Large intestine (tissue), 3 donors: ENCODE measurements around the gene AJM1. TPM values are rescaled to one million over a fixed set of nuclear protein-coding genes. Genes with fewer than 3 reads are reported as not detected.

Experiments
- DNase-seq, 2 donors: peaks; one replicate each; pipeline versions ENCODE4 v3.0.0 to v3.0.0-alpha.2; 2013
- H3K27ac ChIP-seq: one replicate; pipeline ENCODE4 v1.5.1; 2013; ENCODE audit warnings: low read length
- H3K27me3 ChIP-seq: 2 replicates; pipeline ENCODE4 v1.6.1; 2013; ENCODE audit warnings: low read length; ENCODE audit not compliant: control insufficient read depth, insufficient read depth
- H3K36me3 ChIP-seq: 2 replicates; pipeline ENCODE4 v1.6.1; 2013; ENCODE audit warnings: low read length; ENCODE audit not compliant: control insufficient read depth, insufficient read depth
- H3K4me1 ChIP-seq: one replicate; pipeline ENCODE4 v1.6.1; 2013; ENCODE audit warnings: low read length; ENCODE audit not compliant: control insufficient read depth, insufficient read depth
- H3K4me3 ChIP-seq: one replicate; pipeline ENCODE4 v1.5.1; 2013; ENCODE audit warnings: low read length
- H3K9me3 ChIP-seq: one replicate; pipeline ENCODE4 v1.6.1; 2013; ENCODE audit warnings: mild to moderate bottlenecking, low read depth, low read length, moderate library complexity; ENCODE audit not compliant: control insufficient read depth
- WGBS: methylation state at CpG from one replicate; pipeline ENCODE4 v1.1.5; 2013; ENCODE audit warnings: low lambda C conversion rate; ENCODE audit not compliant: insufficient coverage; 5-methylcytosine and 5-hydroxymethylcytosine counted together
- polyA plus RNA-seq: library from polyadenylated mRNA; unstranded; fragments of 120-200 nt; gene quantifications from one replicate; pipeline ENCODE4 v1.2.1, GENCODE V29; 2013

Gene AJM1
- polyA plus RNA-seq, 1 donor, result 10.4 TPM

GRCh38 chr9:136825295-136826187, 16.7 kb upstream of the AJM1 start:
- no peaks in the 10 kb centered on the region for H3K27me3 ChIP-seq
- no peak overlapping the region for H3K4me3 ChIP-seq
- H3K4me1 ChIP-seq, result no peaks in the 10 kb centered on the region
- no CpG with 5 or more reads among the region's 44 CpGs for WGBS
- H3K36me3 ChIP-seq, result peaks cover 79% of the 10 kb centered on the region
- no peak overlapping the region for H3K27ac ChIP-seq
- no peaks in the 10 kb centered on the region for H3K9me3 ChIP-seq
- DNase-seq, result no peak

- whole genome bisulfite sequencing, result no CpG with 5 or more reads among the region's 17 CpGs
- peaks cover 81% of the 10 kb centered on the region for H3K36me3 ChIP-seq
These were observed 16.1 kb upstream of the AJM1 start for GRCh38 chr9:136826188-136826541.

GRCh38 chr9:136826703-136827582, 15.3 kb upstream of the AJM1 start:
- no peak overlapping the region for H3K27ac ChIP-seq
- WGBS, result no CpG with 5 or more reads among the region's 24 CpGs
- peaks cover 89% of the 10 kb centered on the region for H3K36me3 ChIP-seq
- DNase-seq, result no peak
- H3K4me1 ChIP-seq, result no peaks in the 10 kb centered on the region
- no peaks in the 10 kb centered on the region for H3K9me3 ChIP-seq
- H3K27me3 ChIP-seq, result no peaks in the 10 kb centered on the region
- no peak overlapping the region for H3K4me3 ChIP-seq

More at GRCh38 chr9:136826188-136826541, 16.1 kb upstream of the AJM1 start:
- no peaks in the 10 kb centered on the region for H3K4me1 ChIP-seq
- no peak for DNase-seq
- H3K27me3 ChIP-seq, result no peaks in the 10 kb centered on the region
- H3K9me3 ChIP-seq, result no peaks in the 10 kb centered on the region
- H3K27ac ChIP-seq, result no peak overlapping the region
- H3K4me3 ChIP-seq, result no peak overlapping the region

GRCh38 chr9:136827794-136828473, 14.3 kb upstream of the AJM1 start:
- Histone ChIP-seq H3K27ac (no peak overlapping the region), H3K4me3 (no peak overlapping the region), H3K27me3 (no peaks in the 10 kb centered on the region), H3K4me1 (no peaks in the 10 kb centered on the region), H3K9me3 (no peaks in the 10 kb centered on the region), H3K36me3 (peaks cover 96% of the 10 kb centered on the region)
- DNase-seq, result no peak
- no CpG with 5 or more reads among the region's 14 CpGs for WGBS

GRCh38 chr9:136828474-136829140, 13.7 kb upstream of the AJM1 start:
- H3K36me3 ChIP-seq, result peaks cover 93% of the 10 kb centered on the region
- H3K27ac ChIP-seq, result no peak overlapping the region
- DNase-seq, result no peak
- WGBS, result 96% methylated on average over 4 of the region's 31 CpGs
- H3K4me3 ChIP-seq, result no peak overlapping the region
- H3K9me3 ChIP-seq, result no peaks in the 10 kb centered on the region
- H3K4me1 ChIP-seq, result no peaks in the 10 kb centered on the region
- H3K27me3 ChIP-seq, result no peaks in the 10 kb centered on the region

GRCh38 chr9:136829412-136829811, 12.9 kb upstream of the AJM1 start:
- H3K27me3 ChIP-seq, result no peaks in the 10 kb centered on the region
- no peak overlapping the region for H3K4me3 ChIP-seq
- no peak for DNase-seq
- peaks cover 91% of the 10 kb centered on the region for H3K36me3 ChIP-seq
- H3K27ac ChIP-seq, result no peak overlapping the region
- H3K9me3 ChIP-seq, result no peaks in the 10 kb centered on the region
- no peaks in the 10 kb centered on the region for H3K4me1 ChIP-seq
- no CpG with 5 or more reads among the region's 14 CpGs for WGBS

GRCh38 chr9:136829981-136830885, 12.0 kb upstream of the AJM1 start:
- Histone ChIP-seq H3K36me3 (peaks cover 85% of the 10 kb centered on the region), H3K4me3 (no peak overlapping the region), H3K27me3 (no peaks in the 10 kb centered on the region), H3K27ac (no peak overlapping the region), H3K9me3 (no peaks in the 10 kb centered on the region), H3K4me1 (no peaks in the 10 kb centered on the region)
- WGBS, result no CpG with 5 or more reads among the region's 41 CpGs
- DNase-seq, result no peak

- no peak overlapping the region for H3K27ac ChIP-seq
- WGBS, result no CpG with 5 or more reads among the region's 30 CpGs
- no peaks in the 10 kb centered on the region for H3K4me1 ChIP-seq
- no peaks in the 10 kb centered on the region for H3K9me3 ChIP-seq
- H3K4me3 ChIP-seq, result no peak overlapping the region
- no peaks in the 10 kb centered on the region for H3K27me3 ChIP-seq
- no peak for DNase-seq
- H3K36me3 ChIP-seq, result peaks cover 85% of the 10 kb centered on the region
These were observed 11.1 kb upstream of the AJM1 start for GRCh38 chr9:136831002-136831719.

GRCh38 chr9:136831720-136832104, 10.6 kb upstream of the AJM1 start:
- Histone ChIP-seq H3K36me3 (peaks cover 85% of the 10 kb centered on the region), H3K9me3 (no peaks in the 10 kb centered on the region), H3K4me1 (no peaks in the 10 kb centered on the region), H3K27ac (no peak overlapping the region), H3K4me3 (no peak overlapping the region), H3K27me3 (no peaks in the 10 kb centered on the region)
- no peak for DNase-seq
- WGBS, result no CpG with 5 or more reads among the region's 23 CpGs
